ENCODE measurements around the gene DGCR8.
"Not testable (repeated sequence)": the region's sequence is repeated elsewhere in the genome, so short reads cannot be mapped to it uniquely, and the experiment has no call there.

Gene DGCR8

DNA sequence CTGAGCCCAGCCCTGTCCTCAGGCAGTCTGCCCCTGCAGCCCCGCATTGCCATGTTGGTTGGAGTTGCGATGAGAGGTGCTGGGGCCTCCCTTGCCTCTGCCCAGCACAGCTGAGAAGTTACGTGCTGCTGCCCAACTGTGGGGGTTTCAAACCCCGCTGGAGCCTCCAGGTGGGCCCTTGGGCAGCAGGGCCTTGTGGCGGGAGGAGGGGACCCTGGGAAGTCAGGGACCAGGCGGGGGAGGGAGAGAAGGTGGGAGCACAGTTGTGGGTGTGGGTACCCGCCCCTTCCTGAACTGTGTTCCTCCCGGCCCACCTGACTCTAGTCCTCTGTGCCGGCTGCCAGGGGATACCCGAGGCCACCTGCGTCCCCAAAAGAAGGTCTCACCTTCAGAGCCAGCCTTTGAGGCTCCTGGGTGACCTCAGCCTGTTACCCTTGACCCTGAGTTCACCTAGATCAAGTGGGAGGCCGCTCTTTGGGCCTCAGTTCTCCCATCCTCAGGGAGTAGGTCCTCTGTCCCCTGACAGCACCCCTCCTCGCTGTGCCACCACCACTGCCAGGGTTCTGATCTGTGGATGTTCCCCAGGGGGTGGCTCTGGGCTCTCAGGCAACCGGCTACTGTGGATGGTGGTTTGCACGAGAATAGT, 78.5 kb downstream of the DGCR8 start:
- DNase-seq = no peak

DNA sequence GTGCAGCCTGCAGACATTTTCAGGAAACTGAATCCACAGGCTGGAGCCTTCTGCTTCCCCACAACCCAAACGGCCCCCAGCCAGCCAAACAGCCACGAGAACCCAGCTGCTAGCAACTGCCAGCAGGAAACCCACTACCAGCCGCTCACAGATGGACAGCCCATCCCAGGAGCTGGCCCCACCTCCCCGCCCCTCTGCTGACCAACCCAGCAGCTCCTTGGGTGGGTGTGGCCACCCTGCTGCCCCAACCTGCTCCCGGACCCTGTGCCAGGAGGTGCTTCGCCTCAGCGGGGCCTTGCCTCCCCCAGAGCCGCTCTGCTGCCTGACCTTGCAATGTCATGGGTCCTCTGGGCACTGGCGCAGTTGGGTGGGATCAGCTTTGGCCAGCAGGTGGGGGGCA, 79.0 kb downstream of the DGCR8 start:
- DNase-seq = no peak

DNA sequence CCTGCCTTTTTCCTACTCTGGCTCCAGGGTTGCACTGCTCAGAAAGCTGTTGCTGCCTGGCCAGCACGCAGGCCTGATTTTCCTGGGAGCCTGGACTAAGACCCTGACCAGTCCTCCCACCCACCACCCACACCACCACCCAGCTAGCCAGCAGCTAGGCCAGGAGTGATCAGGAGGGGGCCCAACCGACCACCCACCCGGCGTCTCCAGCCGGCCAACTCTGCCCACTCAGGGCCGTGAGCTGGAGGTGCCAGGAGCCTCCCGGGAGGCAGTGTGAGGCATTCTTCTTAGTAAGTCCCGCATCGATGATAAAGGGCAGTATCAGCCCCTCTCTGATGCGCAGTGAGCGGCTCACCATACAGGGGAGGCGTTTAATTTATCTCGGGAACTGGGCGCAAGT, 79.5 kb downstream of the DGCR8 start:
- not testable (repeated sequence) for DNase-seq

DNA sequence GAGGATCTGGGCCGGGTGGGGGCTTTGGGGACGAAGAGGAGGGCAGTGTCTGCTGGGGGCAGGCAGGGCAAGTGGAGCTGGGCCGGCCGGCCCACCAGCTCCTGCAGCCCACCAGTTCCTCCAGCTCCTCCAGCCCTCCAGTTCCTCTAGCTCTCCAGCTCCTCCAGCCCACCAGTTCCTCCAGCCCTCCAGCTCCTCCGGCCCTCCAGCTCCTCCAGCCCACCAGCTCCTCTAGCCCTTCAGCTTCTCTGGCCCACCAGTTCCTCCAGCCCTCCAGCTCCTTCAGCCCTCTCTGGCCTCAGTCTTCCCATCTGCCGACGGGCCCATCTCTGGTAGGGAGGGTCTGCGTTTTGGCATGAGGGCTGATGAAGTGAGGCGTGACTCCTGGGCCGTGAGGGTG, 80.0 kb downstream of the DGCR8 start:
- DNase-seq = no peak
